Cerebellar cortex (tissue), 1 donor: ENCODE results near the gene SDSL.

Source experiments
- DNase-seq: peaks from one replicate; pipeline ENCODE4 v3.0.0-alpha.2; 2015; ENCODE audit warnings: low spot score

Gene SDSL

DNA sequence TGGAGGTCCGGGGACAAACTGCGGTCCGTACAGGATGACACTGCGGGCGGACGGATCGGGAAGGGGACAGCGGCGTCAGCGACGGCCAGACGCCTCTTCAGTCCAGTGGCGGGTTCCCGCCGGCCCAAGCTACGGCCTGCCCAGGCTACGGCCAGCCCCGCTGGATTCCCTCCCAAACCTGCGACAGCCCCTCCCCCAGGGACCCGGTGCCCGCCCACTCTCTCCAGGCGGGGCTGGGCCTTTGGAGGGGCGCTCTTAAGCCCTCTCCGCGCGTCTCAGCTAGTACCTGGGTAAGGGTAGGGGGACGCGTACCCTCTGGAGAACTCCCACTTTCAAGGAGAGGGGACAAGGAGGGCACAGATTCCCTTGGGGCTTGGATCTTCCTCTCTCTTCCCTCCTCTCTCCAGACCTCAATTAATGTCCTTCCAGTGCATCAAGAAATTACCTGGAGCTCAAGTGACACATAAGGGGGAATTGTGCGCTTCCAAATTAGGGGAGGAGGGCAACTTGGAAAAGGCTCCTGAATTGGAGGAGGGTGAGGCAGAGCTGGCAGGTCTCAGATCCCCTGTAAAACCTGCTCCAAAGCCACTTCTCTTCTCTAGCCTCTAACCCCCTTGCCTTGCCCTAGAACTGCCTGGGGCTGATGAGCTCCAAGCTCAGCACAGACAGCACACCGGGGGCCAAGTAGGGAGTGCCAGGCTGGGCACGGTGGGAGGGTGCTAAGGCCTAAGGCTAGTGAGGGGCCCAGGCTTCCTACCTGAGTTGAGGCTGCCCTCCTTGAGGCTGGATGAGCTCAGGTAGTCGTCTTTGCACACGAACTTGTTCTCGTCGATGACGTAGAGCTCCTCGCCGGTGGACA is 46.4 kb downstream of the SDSL start:
- DNase-seq = no peak

DNA sequence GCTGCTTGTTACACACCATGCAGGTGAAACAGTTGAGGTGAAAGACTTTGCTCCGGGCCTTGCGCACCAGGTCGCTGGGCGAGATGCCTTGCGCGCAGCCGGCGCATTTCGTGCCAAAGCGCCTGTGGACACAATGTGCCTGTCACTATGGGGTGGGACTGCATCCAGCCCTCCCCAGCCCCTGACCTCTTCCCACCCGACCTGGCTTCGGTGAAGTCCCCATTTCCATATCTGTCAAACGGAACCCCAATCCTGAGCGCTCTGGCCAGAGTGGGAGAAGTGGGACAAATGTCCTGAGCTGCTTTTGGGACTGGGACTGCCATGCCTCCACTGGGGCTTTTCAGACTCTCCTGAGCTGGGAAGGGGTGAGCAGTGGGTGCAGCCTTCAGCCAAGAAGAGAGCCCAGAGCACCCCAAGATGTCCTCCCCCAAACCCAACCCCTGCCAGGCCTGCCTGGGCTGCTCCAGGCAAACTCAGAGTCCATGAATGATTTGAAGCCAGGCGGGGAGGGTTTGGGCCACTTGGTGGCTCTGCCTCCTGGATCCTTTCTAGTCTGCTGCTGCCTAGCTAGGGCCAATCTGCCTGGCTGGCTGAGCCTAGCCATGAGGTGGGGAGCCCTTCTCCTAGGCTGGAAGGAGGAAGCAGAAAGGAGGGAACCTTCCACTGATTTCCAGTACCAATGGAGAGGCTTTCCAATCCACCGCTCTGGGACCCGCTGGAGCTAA is 47.2 kb downstream of the SDSL start:
- DNase-seq = no peak

DNA sequence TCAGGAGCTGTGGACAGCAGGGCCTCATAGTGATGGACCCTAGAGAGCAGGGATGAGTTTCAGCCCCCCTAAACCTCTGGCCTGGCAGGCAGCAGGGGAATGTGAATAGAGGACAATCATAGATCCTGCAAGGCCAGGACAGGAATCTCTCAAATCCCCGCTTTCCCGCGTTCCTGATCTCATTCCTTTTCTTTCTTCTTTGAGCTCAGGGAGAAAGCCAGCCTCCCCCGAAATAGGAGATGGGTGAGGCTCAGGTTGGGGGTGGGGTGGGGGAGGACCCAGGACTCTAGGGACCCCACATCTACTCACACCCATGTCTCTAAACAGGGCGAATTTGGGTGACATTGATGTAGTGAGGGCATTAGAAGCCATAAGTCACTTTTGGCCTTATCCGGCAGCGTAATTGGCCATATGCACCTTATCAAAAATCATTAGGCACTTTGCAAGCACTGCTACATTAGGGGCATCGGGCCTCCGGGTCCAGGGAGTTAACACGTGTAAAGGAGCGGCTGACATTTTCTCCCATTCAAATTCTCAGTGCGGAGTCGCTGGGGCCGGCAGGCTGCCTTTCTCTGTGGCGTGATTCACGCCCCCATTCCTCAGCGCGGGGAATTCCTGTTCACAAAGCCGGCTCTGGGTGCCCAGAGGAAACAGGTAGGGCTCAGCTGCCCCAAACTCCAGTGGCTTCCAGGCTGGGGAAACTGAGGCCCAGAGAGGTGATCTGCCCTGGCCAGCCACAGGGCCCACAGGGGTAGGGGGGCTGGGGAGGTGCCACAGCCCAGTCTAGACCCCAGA is 48.0 kb downstream of the SDSL start:
- DNase-seq = no peak

GRCh38 chr12:113470871-113471618 is 48.9 kb downstream of the SDSL start:
- DNase-seq = no peak

DNA sequence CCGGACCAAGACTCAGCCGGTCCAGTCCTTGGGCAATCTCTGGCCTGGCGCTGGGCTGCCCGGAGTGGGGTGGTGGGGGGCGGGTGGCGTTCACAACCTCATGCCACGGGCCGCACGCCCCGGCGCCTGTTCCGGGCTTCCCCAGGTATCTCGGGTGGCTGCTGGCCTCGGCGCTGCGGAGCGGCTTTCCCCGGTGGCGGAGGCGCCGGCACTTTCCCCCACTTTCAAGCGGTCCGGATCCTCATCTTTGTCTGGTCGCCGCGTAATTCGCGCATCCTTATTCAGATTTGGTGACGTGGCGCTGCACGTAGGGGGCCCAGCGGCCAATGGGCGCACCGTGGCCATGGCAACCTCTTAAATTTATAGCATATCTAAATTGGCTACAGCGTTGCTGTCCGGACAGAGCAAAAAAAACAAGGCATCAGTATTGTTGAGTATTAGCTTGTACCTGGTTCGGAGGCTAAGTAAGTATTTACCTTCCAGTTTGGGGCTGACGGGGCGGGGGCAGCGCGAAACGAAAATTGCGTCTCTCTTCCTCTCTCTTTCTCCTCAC is 49.5 kb downstream of the SDSL start, which contains the start of gene LHX5:
Gene LHX5 (minus strand): TSS at position 253 of the 553 bp plus-strand sequence. CDS start 373 bp downstream, outside the sequence.
- DNase-seq = no peak

- no peak for DNase-seq
Observed at GRCh38 chr12:113472191-113473121, 50.3 kb downstream of the SDSL start.

DNA sequence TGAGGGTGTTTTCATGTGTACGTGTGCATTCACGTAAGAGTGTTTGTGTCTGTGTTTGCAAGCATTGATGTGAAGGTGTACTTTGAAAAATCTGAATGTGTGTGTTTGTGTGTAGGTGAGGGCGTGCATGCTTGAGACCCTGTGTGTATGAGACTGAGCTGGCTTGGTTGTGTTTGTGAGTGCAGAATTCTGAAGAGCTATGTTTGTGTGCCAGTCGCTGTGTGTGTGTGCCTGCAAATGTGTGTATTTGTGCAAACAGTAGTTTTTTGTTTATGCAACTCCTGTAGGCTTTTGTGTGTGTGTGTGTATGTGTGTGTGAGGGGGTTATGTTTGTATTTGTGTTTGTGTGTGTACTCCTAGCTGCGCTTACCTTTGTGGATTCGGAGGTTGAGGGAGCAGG is 51.2 kb downstream of the SDSL start:
- DNase-seq = no peak

DNA sequence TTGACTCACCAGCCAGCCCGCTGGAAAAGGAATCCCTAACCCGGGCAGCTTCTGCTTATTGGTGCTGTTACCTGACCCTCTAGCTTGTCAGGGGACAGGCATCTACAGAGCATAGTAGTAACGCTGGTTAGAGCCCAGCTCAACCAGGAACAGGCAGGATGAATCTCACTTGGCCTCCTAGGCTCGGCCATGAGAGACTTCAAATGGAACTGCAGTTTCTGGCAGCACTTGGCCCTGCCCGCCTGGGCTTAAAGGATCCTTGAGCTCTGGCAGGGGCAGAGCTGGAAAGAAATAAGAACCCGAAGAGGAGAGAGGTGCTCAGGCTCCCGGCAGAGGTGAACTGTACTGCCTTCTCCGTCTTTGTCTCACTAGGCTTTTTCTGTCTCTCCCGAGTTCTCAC is 51.8 kb downstream of the SDSL start:
- no peak for DNase-seq

GRCh38 chr12:113474635-113475436 is 52.7 kb downstream of the SDSL start:
- DNase-seq = no peak

- no peak for DNase-seq
Observed at GRCh38 chr12:113475451-113476175, 53.4 kb downstream of the SDSL start.

- DNase-seq = no peak
Observed at GRCh38 chr12:113476176-113476986, 54.2 kb downstream of the SDSL start.

DNA sequence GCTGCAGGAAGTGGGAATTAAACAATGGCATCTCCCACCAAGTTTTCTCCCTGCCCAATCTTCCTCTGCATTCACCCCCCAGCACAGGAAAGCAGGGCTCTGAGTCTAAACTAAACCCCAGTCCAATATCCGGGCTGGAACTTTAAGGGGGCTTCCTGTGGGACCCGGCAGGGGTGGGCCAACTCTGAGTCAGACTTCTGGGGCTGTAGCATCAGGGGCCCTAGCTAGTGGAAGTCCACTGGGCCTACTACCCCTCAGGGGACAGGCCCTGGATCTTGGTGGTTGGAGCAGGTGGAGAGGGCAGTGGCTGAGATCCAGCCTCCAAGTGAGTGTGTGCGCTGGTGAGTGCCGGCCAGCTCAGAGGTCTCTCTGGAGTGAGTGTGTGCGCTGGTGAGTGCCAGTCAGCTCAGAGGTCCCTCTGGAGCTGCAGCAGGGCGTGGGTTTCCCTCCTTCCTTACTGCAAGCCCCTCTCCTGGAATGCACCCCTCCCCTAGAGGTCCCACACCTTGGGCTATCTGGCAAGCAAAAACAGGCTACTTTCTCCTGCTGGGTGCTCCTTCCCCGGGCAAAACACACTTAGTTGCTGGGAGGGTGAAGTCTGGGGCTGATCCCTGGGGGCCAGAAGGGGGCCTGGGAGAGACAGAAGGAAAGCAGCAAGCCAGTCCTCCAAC is 55.1 kb downstream of the SDSL start:
- DNase-seq = no peak

DNA sequence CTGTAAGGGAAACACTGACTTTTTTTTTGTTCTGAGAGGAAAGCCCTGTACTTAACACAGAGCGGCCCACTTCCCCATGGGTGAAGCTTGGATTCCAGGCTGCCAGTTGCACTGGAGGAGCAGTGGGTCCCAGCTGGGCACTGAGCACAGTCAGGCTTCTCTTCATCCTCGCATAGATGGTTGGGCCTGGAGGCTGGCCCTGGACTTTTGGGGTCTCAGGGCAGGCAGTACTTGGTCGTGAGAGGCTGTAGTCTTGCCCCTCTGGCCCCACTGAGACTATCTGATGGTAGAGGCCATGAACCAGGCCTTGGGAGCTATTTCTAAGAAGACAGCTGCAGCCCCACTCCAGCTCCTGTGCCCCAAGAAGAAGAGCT is 55.6 kb downstream of the SDSL start:
- no peak for DNase-seq

- no peak for DNase-seq
Observed at GRCh38 chr12:113478351-113479011, 56.3 kb downstream of the SDSL start.

DNA sequence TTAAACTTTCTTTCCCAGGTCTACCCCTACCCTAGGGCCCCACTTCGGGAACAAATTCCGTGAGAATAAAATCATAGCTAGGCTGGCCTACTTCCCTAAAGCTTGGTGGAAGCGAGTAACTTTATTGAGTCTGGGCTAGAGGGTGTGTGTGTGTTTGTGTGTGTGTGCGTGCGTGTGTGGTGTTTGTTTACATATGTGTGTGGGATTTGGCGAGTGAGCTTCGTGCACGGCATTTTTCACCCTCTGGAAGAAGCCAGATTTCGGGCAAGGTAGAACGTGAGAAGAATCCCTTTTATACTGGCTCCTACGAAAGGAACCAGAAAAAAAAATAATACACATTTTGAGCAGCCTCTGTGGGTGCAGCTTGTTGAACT is 57.0 kb downstream of the SDSL start:
- no peak for DNase-seq

- DNase-seq = no peak
Observed at GRCh38 chr12:113479590-113480335, 57.6 kb downstream of the SDSL start.
